Measurements from ENCODE around the gene ARHGAP26.
"Not testable (repeated sequence)": the region's sequence is repeated elsewhere in the genome, so short reads cannot be mapped to it uniquely, and the experiment has no call there.

ARHGAP26 gene

GRCh38 chr5:142911775-142912174, 141.6 kb downstream of the ARHGAP26 start:
- DNase-seq, result no peak

DNA sequence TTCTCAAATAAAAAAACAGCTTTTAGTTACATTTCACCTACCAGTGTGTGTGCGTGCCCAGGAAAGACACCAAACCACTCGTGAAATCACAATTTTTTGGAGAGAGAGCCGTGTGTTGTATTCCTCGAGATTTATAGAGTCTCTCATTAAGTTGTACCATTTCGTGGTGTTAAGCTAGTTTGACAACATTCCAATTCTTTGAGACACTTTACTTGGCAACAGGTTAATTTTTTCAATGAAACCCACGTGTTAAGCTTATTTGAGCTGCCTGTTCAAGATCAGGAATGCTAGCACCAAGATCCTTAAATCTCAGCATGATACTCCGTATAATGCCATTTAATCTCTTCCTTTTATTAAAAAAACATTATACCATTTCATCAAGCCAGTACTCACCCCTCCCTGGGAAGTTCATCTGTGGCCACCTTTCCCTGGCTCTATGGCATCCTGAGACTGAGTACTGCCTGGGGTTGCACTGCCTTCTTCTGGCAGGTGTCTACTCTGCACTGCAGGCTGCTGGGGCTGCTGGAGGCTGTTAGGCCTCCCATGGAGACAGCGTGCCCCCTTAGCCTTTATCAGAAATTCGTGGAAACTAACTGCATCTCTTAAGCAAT, 143.7 kb downstream of the ARHGAP26 start:
- DNase-seq, result no peak

GRCh38 chr5:142915038-142915437, 144.9 kb downstream of the ARHGAP26 start:
- DNase-seq, result no peak

GRCh38 chr5:142915813-142916424, 145.7 kb downstream of the ARHGAP26 start:
- DNase-seq, result no peak

DNA sequence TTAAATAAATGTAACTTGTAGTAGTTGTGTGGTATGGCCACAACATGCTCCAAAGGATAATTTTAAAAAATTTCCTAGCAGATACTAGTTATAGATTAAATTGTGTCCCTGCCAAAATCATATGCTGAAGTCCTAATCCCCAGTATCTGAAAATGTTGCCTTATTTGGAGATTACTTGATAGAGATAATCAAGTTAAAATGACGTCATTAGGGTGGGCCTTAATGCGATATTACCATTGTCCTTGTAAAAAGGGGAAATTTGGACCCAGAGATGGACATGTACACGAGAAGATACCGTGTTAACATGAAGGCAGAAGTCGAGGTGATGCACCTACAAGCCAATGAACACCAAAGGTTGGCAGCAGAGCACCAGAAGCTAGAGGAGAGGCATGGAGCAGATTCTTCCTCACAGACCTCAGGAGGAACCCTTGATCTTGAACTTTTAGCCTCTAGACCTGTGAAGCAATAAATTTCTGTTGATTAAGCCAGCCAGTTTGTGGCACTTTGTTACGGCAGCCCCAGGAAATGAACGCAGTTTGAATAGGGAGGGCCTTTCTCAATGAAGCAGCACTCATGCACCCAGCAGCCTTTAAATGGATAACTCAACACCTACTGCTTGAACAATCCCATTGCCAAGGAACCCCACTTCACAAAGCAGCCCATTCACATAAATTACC, 148.9 kb downstream of the ARHGAP26 start:
- no peak for DNase-seq

GRCh38 chr5:142920849-142921612, 150.9 kb downstream of the ARHGAP26 start:
- no peak for DNase-seq

DNA sequence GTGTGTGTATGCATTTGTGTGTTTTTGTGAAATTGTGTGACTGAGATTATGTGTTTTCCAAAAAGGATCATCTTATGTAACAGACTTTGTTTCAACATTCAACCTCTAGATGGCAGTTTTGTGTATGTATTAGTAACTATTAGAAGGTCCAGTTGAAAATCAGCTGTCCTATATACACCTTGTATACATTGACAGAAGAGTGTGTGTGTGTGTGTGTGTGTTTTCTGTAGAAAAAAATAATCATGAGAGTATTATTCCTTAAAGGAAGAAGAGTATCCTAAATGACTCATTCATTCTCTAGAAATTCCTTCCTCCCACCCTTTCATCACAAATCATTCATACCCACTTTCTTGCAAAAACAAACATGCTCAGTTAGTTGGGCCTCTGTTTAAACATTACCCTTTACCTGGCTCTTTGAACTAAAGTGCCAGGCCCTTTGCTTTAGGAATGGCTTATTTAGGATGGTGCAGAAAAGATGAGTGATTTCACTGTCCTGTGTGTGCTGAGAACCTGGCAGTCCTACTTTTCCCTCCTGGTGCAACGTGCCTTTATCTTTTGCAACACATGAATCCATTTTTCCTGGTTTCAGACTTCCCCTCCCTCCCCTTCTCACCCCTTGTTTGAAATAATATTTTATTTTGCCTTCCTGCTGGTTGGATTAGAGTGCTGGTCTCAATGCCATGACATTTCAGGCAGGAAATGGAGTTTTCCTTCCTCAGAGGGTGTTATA, 152.2 kb downstream of the ARHGAP26 start:
- DNase-seq, result no peak

- no peak for DNase-seq
These were observed 154.1 kb downstream of the ARHGAP26 start for GRCh38 chr5:142924135-142924883.

GRCh38 chr5:142925795-142926194, 155.6 kb downstream of the ARHGAP26 start:
- no peak for DNase-seq

DNA sequence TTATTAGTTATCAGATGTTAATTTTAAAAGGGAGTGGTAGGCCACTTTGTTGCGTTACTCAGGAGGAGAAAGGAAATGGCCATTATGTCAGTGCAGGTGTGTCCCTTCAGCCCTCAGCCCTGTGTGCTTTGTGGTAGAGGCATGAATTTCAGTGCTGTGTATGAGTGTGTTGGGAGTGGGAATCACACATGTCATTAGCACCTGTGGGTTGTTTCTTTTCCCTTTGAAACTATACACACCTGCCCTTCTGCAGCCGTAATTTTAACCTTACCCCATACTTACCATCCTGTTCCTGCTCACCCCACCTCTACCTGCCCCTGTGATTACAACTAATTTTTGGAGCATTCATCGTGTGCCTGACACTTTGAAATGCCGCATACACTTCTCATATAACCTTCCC, 156.4 kb downstream of the ARHGAP26 start:
- no peak for DNase-seq

- DNase-seq, result not testable (repeated sequence)
These were observed 158.8 kb downstream of the ARHGAP26 start for GRCh38 chr5:142928999-142929398.

DNA sequence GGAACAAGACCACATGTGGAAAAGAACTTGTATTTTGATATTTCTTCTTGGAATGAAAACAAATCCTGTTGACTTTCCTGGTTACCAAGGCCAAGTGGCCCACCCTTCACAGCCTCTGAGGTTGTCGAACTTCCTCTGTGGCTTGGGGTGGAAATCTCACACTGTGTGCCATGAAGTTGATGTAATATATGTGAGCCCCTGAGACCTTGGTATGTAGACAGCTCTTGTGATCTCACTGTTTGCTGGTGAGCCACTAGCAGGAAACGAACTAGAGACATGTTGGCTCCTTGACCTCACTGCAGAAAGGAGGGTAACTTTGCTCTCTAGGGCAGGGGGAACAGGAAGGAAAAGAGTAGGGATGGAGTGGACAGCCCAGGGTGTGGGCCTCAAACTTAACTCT, 159.4 kb downstream of the ARHGAP26 start:
- DNase-seq, result no peak

- no peak for DNase-seq
These were observed 160.4 kb downstream of the ARHGAP26 start for GRCh38 chr5:142930395-142931110.

DNA sequence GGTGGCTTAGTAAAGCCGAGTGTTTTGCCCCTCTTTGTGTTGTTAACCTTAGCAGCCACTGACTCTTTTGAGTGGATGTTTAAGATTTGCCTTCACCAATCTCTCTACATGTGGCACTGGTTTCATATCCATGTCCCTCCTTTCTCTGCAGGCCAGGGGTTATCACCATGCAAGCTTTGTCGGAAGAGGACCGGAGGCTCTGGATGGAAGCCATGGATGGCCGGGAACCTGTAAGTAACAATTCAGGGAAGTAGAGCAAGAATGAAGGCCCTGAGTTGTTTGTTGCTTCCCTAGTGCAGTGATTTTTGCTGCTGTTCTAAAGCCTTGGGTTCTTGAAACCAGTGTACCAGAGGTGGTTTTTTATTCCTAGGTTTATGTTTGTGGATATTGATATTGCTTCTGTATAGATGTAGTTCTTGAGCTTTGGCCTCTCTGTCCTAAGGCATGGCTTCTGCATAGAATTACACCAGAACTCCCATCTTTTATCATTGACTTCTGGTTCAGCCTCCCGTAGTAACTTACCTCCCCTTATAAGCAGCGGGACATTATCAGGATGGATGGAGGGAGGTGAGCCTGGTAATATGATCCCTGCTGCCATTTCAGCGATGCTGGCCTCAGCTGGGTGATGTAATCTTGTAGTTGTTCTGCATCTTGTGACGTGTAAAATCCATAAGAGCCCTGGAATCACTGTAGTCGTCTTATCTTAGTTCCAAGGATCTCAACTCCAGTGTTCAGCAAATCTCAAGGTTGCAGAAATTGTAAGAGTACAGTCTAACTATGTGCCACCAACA, 161.9 kb downstream of the ARHGAP26 start:
- no peak for DNase-seq

GRCh38 chr5:142934051-142934762, 164.0 kb downstream of the ARHGAP26 start:
- DNase-seq, result no peak

- DNase-seq, result no peak
These were observed 164.8 kb downstream of the ARHGAP26 start for GRCh38 chr5:142935014-142935413.

- no peak for DNase-seq
These were observed 167.2 kb downstream of the ARHGAP26 start for GRCh38 chr5:142937374-142937773.

GRCh38 chr5:142938266-142938880, 168.2 kb downstream of the ARHGAP26 start:
- DNase-seq, result no peak

- DNase-seq, result no peak
These were observed 168.8 kb downstream of the ARHGAP26 start for GRCh38 chr5:142939006-142939405.
